Type B pancreatic cell (in vitro differentiated cells): Measurements from ENCODE around the gene ABCG5. TPM values are rescaled to one million over a fixed set of nuclear protein-coding genes. Genes with fewer than 3 reads are reported as not detected.

Experiments used
- DNase-seq: peaks from one replicate; pipeline ENCODE4 v3.0.0; 2021; ENCODE audit warnings: mixed read lengths; ENCODE audit not compliant: unreplicated experiment; ENCODE audit errors: extremely low spot score
- H3K27ac Mint-ChIP-seq: 2 replicates; pipeline ENCODE4 v1.8.0; 2021; ENCODE audit warnings: mild to moderate bottlenecking, mixed read lengths
- H3K27me3 Mint-ChIP-seq: 2 replicates; pipeline ENCODE4 v1.8.0; 2021; ENCODE audit warnings: mixed read lengths
- H3K36me3 Mint-ChIP-seq: 2 replicates; pipeline ENCODE4 v1.8.0; 2021; ENCODE audit warnings: mixed read lengths
- H3K4me1 Mint-ChIP-seq: one replicate; pipeline ENCODE4 v1.8.0; 2021; ENCODE audit warnings: mixed read lengths; ENCODE audit not compliant: unreplicated experiment
- H3K4me3 Mint-ChIP-seq: 2 replicates; pipeline ENCODE4 v1.8.0; 2021; ENCODE audit warnings: mild to moderate bottlenecking, mixed read lengths
- H3K9me3 Mint-ChIP-seq: 2 replicates; pipeline ENCODE4 v1.8.0; 2021; ENCODE audit warnings: mixed read lengths
- total RNA-seq: library from RNA; stranded (reverse); gene quantifications from 2 replicates; pipeline ENCODE4 v1.2.1, GENCODE V29; 2021; ENCODE audit warnings: low replicate concordance
- TF ChIP-seq, protein P1 (sequence below): fragments of 200-600 bp; sonication (generic); conservative IDR thresholded peaks from 2 replicates; pipeline ENCODE4 v1.5.0; 2021; ENCODE audit warnings: antibody characterized with exemption, mild to moderate bottlenecking

ABCG5 gene
- total RNA-seq, 1 donor from 2014 or later: 0.10 TPM

DNA sequence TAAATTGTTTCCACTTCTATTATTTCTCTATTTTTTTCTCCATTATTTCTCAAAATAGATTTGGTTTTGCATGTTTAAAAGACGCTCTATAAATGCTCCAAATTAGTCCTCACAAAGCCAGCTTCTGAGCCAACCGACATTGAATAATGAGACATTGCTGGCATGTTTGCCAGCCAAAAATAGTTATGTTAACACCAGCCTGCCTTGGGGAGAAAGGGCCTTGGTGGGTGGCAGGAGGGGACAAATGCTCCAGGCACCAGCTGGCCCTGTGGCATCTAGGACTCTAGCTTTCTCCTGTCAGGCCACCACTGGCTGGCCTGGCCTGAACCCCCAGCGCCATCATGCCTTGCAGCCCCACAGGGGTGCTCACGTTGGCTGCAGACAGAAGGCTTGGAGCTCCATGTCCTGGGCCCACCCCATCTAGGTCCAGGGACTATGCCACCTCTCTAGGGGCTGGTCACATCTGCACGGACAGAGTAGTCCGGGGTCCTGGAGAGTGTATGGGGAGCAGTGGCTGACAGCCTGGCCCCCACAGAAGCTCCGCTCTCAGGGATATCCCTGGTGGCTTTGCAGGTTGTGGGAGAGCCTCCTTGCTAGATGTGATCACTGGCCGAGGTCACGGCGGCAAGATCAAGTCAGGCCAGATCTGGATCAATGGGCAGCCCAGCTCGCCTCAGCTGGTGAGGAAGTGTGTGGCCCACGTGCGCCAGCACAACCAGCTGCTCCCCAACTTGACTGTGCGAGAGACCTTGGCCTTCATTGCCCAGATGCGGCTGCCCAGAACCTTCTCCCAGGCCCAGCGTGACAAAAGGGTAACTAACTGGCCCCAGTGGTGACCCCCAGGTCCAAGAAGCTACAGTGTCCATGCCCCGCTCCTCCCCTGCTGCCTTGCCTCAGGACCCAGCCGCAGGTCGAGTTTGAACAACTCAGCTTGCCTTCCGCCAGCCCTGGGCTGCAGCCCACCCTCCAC lies 12.7 kb upstream of the ABCG5 start:
- peaks cover 16% of the 10 kb centered on the region for H3K27me3 Mint-ChIP-seq
- TF ChIP-seq, protein P1, sequence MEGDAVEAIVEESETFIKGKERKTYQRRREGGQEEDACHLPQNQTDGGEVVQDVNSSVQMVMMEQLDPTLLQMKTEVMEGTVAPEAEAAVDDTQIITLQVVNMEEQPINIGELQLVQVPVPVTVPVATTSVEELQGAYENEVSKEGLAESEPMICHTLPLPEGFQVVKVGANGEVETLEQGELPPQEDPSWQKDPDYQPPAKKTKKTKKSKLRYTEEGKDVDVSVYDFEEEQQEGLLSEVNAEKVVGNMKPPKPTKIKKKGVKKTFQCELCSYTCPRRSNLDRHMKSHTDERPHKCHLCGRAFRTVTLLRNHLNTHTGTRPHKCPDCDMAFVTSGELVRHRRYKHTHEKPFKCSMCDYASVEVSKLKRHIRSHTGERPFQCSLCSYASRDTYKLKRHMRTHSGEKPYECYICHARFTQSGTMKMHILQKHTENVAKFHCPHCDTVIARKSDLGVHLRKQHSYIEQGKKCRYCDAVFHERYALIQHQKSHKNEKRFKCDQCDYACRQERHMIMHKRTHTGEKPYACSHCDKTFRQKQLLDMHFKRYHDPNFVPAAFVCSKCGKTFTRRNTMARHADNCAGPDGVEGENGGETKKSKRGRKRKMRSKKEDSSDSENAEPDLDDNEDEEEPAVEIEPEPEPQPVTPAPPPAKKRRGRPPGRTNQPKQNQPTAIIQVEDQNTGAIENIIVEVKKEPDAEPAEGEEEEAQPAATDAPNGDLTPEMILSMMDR: no peak
- H3K9me3 Mint-ChIP-seq: no peaks in the 10 kb centered on the region
- H3K27ac Mint-ChIP-seq: no peak overlapping the region
- no peaks in the 10 kb centered on the region for H3K4me1 Mint-ChIP-seq
- no peak overlapping the region for H3K4me3 Mint-ChIP-seq
- no peaks in the 10 kb centered on the region for H3K36me3 Mint-ChIP-seq
- peak; percentile 62 for DNase-seq

DNA sequence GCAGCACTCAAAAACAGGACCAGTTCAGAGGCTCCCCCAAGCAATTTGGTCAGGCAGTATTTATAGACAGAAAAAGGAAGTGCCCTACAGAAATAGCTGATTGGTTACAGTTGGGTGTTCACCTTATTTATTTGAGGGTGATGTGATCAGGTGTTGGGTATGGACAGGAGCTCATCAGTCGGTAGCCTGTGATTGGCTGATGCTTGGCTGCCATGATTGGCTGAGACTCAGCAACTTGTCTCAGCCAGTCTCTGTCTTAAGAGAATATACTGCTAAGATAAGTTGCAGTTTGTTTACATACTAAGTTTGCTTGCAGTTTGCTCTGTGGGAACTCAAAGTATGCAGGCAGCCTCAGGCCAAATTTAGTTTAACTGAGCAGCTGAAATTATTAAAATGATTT lies 9.6 kb upstream of the ABCG5 start:
- H3K9me3 Mint-ChIP-seq: no peaks in the 10 kb centered on the region
- no peak for DNase-seq
- H3K4me1 Mint-ChIP-seq: no peaks in the 10 kb centered on the region

GRCh38 chr2:43846140-43846793 lies 7.6 kb upstream of the ABCG5 start:
- no peaks in the 10 kb centered on the region for H3K9me3 Mint-ChIP-seq
- H3K4me3 Mint-ChIP-seq: no peak overlapping the region
- H3K27ac Mint-ChIP-seq: no peak overlapping the region
- no peaks in the 10 kb centered on the region for H3K36me3 Mint-ChIP-seq
- no peaks in the 10 kb centered on the region for H3K4me1 Mint-ChIP-seq
- TF ChIP-seq, protein P1: no peak
- no peak for DNase-seq
- H3K27me3 Mint-ChIP-seq: peaks cover 2% of the 10 kb centered on the region

More for the DNA sequence above, 9.6 kb upstream of the ABCG5 start:
- H3K36me3 Mint-ChIP-seq: no peaks in the 10 kb centered on the region
- H3K4me3 Mint-ChIP-seq: no peak overlapping the region
- peaks cover 2% of the 10 kb centered on the region for H3K27me3 Mint-ChIP-seq
- TF ChIP-seq, protein P1: no peak
- no peak overlapping the region for H3K27ac Mint-ChIP-seq

- DNase-seq: no peak
- Mint-ChIP-seq H3K27ac (no peak overlapping the region), H3K4me1 (no peaks in the 10 kb centered on the region), H3K4me3 (no peak overlapping the region), H3K36me3 (no peaks in the 10 kb centered on the region), H3K27me3 (no peaks in the 10 kb centered on the region), H3K9me3 (no peaks in the 10 kb centered on the region)
- TF ChIP-seq, protein P1: no peak
Observed at GRCh38 chr2:43845181-43845580, 6.5 kb upstream of the ABCG5 start.

GRCh38 chr2:43842866-43843226 lies 4.2 kb upstream of the ABCG5 start:
- Mint-ChIP-seq H3K27me3 (no peaks in the 10 kb centered on the region), H3K27ac (no peak overlapping the region), H3K36me3 (no peaks in the 10 kb centered on the region), H3K4me3 (no peak overlapping the region), H3K9me3 (no peaks in the 10 kb centered on the region), H3K4me1 (no peaks in the 10 kb centered on the region)
- DNase-seq: no peak
- TF ChIP-seq, protein P1: no peak
